Measurements from ENCODE around the gene ADAMTS17.

DNA sequence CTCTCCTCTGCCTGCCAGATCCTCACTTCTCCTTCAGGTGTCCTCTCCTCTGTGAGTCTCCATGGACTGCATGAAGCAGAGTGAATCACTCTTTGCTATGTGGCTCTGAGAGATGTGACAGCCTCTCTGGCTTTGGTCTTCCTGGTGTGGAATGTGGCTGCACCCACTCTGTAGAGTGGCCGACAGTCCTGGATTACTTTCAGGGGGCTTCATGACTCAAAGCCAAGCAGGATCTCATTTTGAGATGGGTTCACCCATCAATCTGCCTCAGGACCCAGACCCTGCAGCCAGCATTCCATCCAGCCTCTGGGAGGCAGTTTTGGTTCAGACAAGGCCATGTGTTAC lies 386.6 kb downstream of the ADAMTS17 start:
- TF ChIP-seq, protein P1, sequence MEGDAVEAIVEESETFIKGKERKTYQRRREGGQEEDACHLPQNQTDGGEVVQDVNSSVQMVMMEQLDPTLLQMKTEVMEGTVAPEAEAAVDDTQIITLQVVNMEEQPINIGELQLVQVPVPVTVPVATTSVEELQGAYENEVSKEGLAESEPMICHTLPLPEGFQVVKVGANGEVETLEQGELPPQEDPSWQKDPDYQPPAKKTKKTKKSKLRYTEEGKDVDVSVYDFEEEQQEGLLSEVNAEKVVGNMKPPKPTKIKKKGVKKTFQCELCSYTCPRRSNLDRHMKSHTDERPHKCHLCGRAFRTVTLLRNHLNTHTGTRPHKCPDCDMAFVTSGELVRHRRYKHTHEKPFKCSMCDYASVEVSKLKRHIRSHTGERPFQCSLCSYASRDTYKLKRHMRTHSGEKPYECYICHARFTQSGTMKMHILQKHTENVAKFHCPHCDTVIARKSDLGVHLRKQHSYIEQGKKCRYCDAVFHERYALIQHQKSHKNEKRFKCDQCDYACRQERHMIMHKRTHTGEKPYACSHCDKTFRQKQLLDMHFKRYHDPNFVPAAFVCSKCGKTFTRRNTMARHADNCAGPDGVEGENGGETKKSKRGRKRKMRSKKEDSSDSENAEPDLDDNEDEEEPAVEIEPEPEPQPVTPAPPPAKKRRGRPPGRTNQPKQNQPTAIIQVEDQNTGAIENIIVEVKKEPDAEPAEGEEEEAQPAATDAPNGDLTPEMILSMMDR (IDR thresholded peaks at IDR 0.05) = no peak
- no peak for TF ChIP-seq POLR2A (IDR thresholded peaks at IDR 0.05)

Measured in heart left ventricle (tissue), 13 donors.